Esophagus squamous epithelium (tissue), 5 donors: ENCODE data around the gene HOXB5. TPM values are rescaled to one million over a fixed set of nuclear protein-coding genes. Genes with fewer than 3 reads are reported as not detected.

Experiments
- DNase-seq: peaks from one replicate; lab custom pipeline; 2025; lab: John Stamatoyannopoulos, UW
- H3K27ac ChIP-seq, 4 donors: fragments of 200-600 bp; sonication (generic); one replicate each; pipeline ENCODE4 v1.5.1; 2016 to 2019; ENCODE audit warnings: mild to moderate bottlenecking in 1 of 4
- H3K27me3 ChIP-seq, 4 donors: fragments of 200-600 bp; sonication (generic); 1 replicate in 3 of 4; 2 replicates in 1 of 4; pipeline versions ENCODE4 v1.5.1 to v1.6.0; 2017 to 2021; ENCODE audit warnings: antibody characterized with exemption in 1 of 4
- H3K36me3 ChIP-seq, 3 donors: fragments of 200-600 bp; sonication (generic); one replicate each; pipeline ENCODE4 v1.5.1; 2016 to 2019
- H3K4me1 ChIP-seq, 3 donors: fragments of 200-600 bp; sonication (generic); one replicate each; pipeline ENCODE4 v1.5.1; 2017 to 2019
- H3K4me3 ChIP-seq, 4 donors: fragments of 200-600 bp; sonication (generic); 1 replicate in 3 of 4; 2 replicates in 1 of 4; pipeline ENCODE4 v1.5.1; 2016 to 2019; ENCODE audit warnings: mild to moderate bottlenecking in 2 of 4, moderate library complexity in 1 of 4
- H3K9me3 ChIP-seq, 3 donors: fragments of 200-600 bp; sonication (generic); one replicate each; pipeline ENCODE4 v1.5.1; 2016 to 2019
- CTCF ChIP-seq, 6 experiments: fragments of 450-650 bp in 4 of 6; fragments of 200-600 bp in 2 of 6; sonication (generic) in 2 of 6; IDR thresholded peaks; one replicate each; pipeline ENCODE4 v1.5.1; 2016 to 2019; ENCODE audit warnings: antibody characterized with exemption in 6 of 6, mild to moderate bottlenecking in 4 of 6, moderate library complexity in 4 of 6
- POLR2A ChIP-seq, 4 donors: fragments of 450-650 bp; IDR thresholded peaks; one replicate each; pipeline ENCODE4 v1.6.1; 2017; ENCODE audit warnings: antibody characterized with exemption in 4 of 4, mild to moderate bottlenecking in 4 of 4, moderate library complexity in 3 of 4
- WGBS, 2 donors: methylation state at CpG; one replicate each; pipeline ENCODE4 v1.1.5; 2018; 5-methylcytosine and 5-hydroxymethylcytosine counted together
- intact Hi-C: fragments of 100-400 bp; cut with DNase I; formaldehyde crosslinking; loops from one replicate; pipeline ENCODE4 v1.15.0; 2022
- total RNA-seq, 4 donors: library from RNA; depleted of rRNA; stranded (reverse); fragments of >200 nt; gene quantifications; one replicate each; pipeline ENCODE4 v1.1.0, GENCODE V29; 2016
- donor health status: DM: yes; HTN: yes; CAD: no.

Gene HOXB5
- total RNA-seq, 4 donors from 2014 or later = not detected

GRCh38 chr17:48547808-48548522, 45.6 kb downstream of the HOXB5 start:
- H3K4me3 ChIP-seq = peak overlapping the region; percentile 5 to 56 (median 26)
- H3K9me3 ChIP-seq = no peaks in the 10 kb centered on the region
- WGBS, 2 donors = 28 to 30% methylated on average over 23 to 24 of the region's 24 CpGs
- H3K27me3 ChIP-seq = peaks cover 0 to 81% (median 0%) of the 10 kb centered on the region in 4 donors
- TF ChIP-seq CTCF (IDR thresholded peaks at IDR 0.05) (no peak), POLR2A (IDR thresholded peaks at IDR 0.05) (no peak)
- intact Hi-C loops = no loop called here
- peaks cover 0 to 25% (median 6%) of the 10 kb centered on the region in 3 donors for H3K36me3 ChIP-seq
- H3K4me1 ChIP-seq = peaks cover 7 to 92% (median 53%) of the 10 kb centered on the region in 3 donors
- H3K27ac ChIP-seq = peak overlapping the region; percentile 91 to 95 (median 92)
- DNase-seq = no peak

DNA sequence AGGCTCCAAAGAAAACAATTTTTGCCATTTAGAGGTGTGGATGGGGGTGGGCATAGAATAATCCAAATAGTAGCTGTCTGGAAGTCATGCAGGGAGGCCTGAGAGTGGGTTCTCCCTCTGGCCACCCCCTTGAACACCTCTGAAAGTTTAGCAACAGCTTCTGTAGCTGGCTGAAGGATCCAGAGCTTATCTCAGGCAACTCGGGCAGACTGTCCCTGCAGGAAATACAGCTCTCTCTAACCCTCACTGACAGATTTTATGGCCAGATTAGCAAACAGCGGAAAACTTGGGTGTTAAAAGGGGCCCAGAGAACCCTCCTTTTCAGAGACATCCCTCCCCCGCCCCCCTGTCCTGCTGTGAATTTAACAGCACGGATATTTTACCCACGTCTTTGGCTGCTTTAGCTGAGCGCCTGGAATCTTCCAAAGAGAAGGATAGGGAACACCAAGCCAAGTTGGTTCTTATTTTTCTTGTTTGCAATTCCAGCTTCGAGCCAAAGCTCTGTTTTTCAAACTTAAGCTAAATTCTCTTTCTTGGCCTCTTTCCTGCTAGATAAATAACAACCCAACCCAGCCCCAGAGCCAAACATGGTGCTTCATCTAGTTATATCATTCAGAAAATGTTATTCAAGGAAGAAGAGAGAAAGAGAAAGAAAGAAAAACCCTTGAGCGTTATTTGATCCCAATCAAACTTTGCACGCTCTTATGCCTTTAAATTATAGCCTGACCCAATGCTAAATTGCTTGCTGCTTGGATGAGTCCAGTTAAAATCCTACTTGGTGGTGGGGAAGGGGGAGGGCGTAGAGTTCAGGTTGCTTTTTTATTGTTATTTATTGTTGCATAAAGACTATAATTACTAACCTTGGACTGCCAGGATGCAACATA, 46.4 kb downstream of the HOXB5 start:
- peaks cover 0 to 82% (median 0%) of the 10 kb centered on the region in 4 donors for H3K27me3 ChIP-seq
- 17% methylated on average over 10 of the region's 10 CpGs for WGBS, 2 donors
- peaks cover 0 to 23% (median 6%) of the 10 kb centered on the region in 3 donors for H3K36me3 ChIP-seq
- peak overlapping the region; percentile 91 to 95 (median 92) for H3K27ac ChIP-seq
- H3K4me3 ChIP-seq = peak overlapping the region in 3 of 4 donors; percentile 22 to 56 (median 31)
- no peaks in the 10 kb centered on the region for H3K9me3 ChIP-seq
- no peak for TF ChIP-seq CTCF (IDR thresholded peaks at IDR 0.05)
- no peak for TF ChIP-seq POLR2A (IDR thresholded peaks at IDR 0.05)
- H3K4me1 ChIP-seq = peaks cover 7 to 91% (median 48%) of the 10 kb centered on the region in 3 donors
- DNase-seq = no peak
- intact Hi-C loops = no loop called here

GRCh38 chr17:48546137-48546923, 47.2 kb downstream of the HOXB5 start:
- 37 to 39% methylated on average over 10 of the region's 10 CpGs for WGBS, 2 donors
- DNase-seq = no peak
- peaks cover 0 to 16% (median 6%) of the 10 kb centered on the region in 3 donors for H3K36me3 ChIP-seq
- peaks cover 7 to 91% (median 40%) of the 10 kb centered on the region in 3 donors for H3K4me1 ChIP-seq
- peaks cover 0 to 82% (median 0%) of the 10 kb centered on the region in 4 donors for H3K27me3 ChIP-seq
- H3K9me3 ChIP-seq = no peaks in the 10 kb centered on the region
- TF ChIP-seq CTCF (IDR thresholded peaks at IDR 0.05) (no peak), POLR2A (IDR thresholded peaks at IDR 0.05) (no peak)
- H3K4me3 ChIP-seq = peak overlapping the region in 3 of 4 donors; percentile 22 to 56 (median 31)
- H3K27ac ChIP-seq = peak overlapping the region; percentile 91 to 95 (median 92)
- intact Hi-C loops = no loop called here

DNA sequence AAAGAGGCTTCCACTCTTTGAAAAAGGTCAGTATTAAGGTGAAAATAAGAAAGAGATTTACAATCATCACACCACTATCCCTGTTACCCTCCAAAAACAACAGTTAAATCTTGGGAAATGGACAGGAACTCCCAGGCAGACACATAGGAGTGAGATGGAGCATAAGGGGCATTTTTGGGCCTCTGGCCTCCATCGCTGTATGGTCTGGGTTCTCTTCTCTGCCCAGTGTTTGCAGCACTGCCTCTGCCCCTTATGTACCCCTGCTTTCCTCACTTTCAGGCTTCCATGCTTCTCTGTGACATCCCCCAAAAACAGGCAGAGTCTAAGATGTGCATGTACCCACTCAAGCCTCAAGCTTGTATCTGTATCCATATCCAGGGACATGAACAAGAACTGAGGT, 48.0 kb downstream of the HOXB5 start:
- 88 to 100% methylated on average over 1 of the region's 1 CpG for WGBS, 2 donors
- no peak for DNase-seq

More for the DNA sequence above, 48.0 kb downstream of the HOXB5 start:
- Histone ChIP-seq H3K27me3 (peaks cover 0 to 79% (median 0%) of the 10 kb centered on the region in 4 donors), H3K9me3 (no peaks in the 10 kb centered on the region), H3K36me3 (peaks cover 0 to 8% (median 4%) of the 10 kb centered on the region in 3 donors), H3K27ac (peak overlapping the region; percentile 91 to 95 (median 92)), H3K4me1 (peaks cover 7 to 91% (median 37%) of the 10 kb centered on the region in 3 donors), H3K4me3 (peak overlapping the region in 1 of 4 donors; percentile 73)
- intact Hi-C loops = no loop called here
- no peak for TF ChIP-seq POLR2A (IDR thresholded peaks at IDR 0.05)
- no peak for TF ChIP-seq CTCF (IDR thresholded peaks at IDR 0.05)
